GM23338 (cell line): Measurements from ENCODE around the gene LRIG1. TPM values are rescaled to one million over a fixed set of nuclear protein-coding genes. Genes with fewer than 3 reads are reported as not detected.

ENCODE experiments used
- ATAC-seq: fragments of 200-7000 bp; cut with Tn5 transposase; 3 replicates; pipeline ENCODE4 v1.9.1; 2020
- DNase-seq: peaks from one replicate; pipeline ENCODE4 v3.0.0-alpha.2; 2015; ENCODE audit warnings: low spot score
- H2AFZ ChIP-seq: fragments of 200-600 bp; sonication (generic); 2 replicates; pipeline ENCODE4 v1.8.0; 2016; ENCODE audit warnings: antibody characterized with exemption, mild to moderate bottlenecking, moderate library complexity
- H3F3A ChIP-seq: fragments of 200-600 bp; sonication (generic); replicated peaks from 2 replicates; pipeline ENCODE4 v1.8.0; 2017; ENCODE audit warnings: antibody characterized with exemption, mixed run types, low read depth
- H3K27ac ChIP-seq: fragments of 200-600 bp; sonication (generic); 2 replicates; pipeline ENCODE4 v1.6.1; 2016; ENCODE audit warnings: low read depth
- H3K27me3 ChIP-seq: fragments of 200-600 bp; sonication (generic); 2 replicates; pipeline ENCODE4 v1.8.0; 2016; ENCODE audit warnings: mild to moderate bottlenecking, mixed run types, moderate library complexity; ENCODE audit not compliant: insufficient read depth
- H3K36me3 ChIP-seq: fragments of 200-600 bp; sonication (generic); 2 replicates; pipeline ENCODE4 v1.8.0; 2016; ENCODE audit warnings: mild to moderate bottlenecking; ENCODE audit not compliant: insufficient read depth
- H3K4me1 ChIP-seq: fragments of 200-600 bp; sonication (generic); 2 replicates; pipeline ENCODE4 v1.8.0; 2016; ENCODE audit warnings: mild to moderate bottlenecking, moderate library complexity; ENCODE audit not compliant: insufficient read depth
- H3K4me2 ChIP-seq: fragments of 200-600 bp; sonication (generic); 2 replicates; pipeline ENCODE4 v1.7.1; 2017; ENCODE audit warnings: mixed run types
- H3K4me3 ChIP-seq: fragments of 200-600 bp; sonication (generic); 2 replicates; pipeline ENCODE4 v1.6.1; 2016; ENCODE audit warnings: mixed run types
- H3K79me2 ChIP-seq: fragments of 200-600 bp; sonication (generic); replicated peaks from 2 replicates; pipeline ENCODE4 v1.8.0; 2017; ENCODE audit warnings: mild to moderate bottlenecking; ENCODE audit not compliant: insufficient read depth
- H3K9me2 ChIP-seq: fragments of 200-600 bp; sonication (generic); 2 replicates; pipeline ENCODE4 v1.8.0; 2017; ENCODE audit not compliant: insufficient read depth
- H4K20me1 ChIP-seq: fragments of 200-600 bp; sonication (generic); replicated peaks from 2 replicates; pipeline ENCODE4 v1.8.0; 2017; ENCODE audit warnings: mild to moderate bottlenecking; ENCODE audit not compliant: insufficient read depth
- H3K27ac Mint-ChIP-seq: 2 replicates; pipeline ENCODE4 v1.8.0; 2020; ENCODE audit warnings: inconsistent platforms, mild to moderate bottlenecking, moderate library complexity, mixed read lengths
- H3K27me3 Mint-ChIP-seq: 3 replicates; pipeline ENCODE4 v1.8.0; 2022; ENCODE audit warnings: low read depth, mild to moderate bottlenecking, moderate library complexity, mixed read lengths, inconsistent platforms; ENCODE audit not compliant: insufficient read depth, poor library complexity
- H3K36me3 Mint-ChIP-seq: 3 replicates; pipeline ENCODE4 v1.8.0; 2021; ENCODE audit warnings: low read depth, mild to moderate bottlenecking, inconsistent platforms, moderate library complexity, mixed read lengths
- H3K4me1 Mint-ChIP-seq: 3 replicates; pipeline ENCODE4 v1.8.0; 2020; ENCODE audit warnings: mild to moderate bottlenecking, inconsistent platforms, mixed read lengths
- H3K4me3 Mint-ChIP-seq: 3 replicates; pipeline ENCODE4 v1.8.0; 2021; ENCODE audit warnings: moderate library complexity, mild to moderate bottlenecking, inconsistent platforms, mixed read lengths
- H3K9me3 Mint-ChIP-seq: 3 replicates; pipeline ENCODE4 v1.8.0; 2020; ENCODE audit warnings: moderate library complexity, mild to moderate bottlenecking, inconsistent platforms, mixed read lengths
- CREB1 ChIP-seq: fragments of 250-450 bp; sonication (Bioruptor Pico); IDR thresholded peaks from 2 replicates; pipeline ENCODE4 v1.5.0; 2020; ENCODE audit warnings: low read depth, mild to moderate bottlenecking, moderate library complexity
- CTCF ChIP-seq, 2 experiments: fragments of 200-600 bp in 1 of 2; sonication (generic) in 1 of 2; conservative IDR thresholded peaks; 2 replicates each; pipeline versions ENCODE4 v1.5.1 to v1.6.1; 2016 to 2017; ENCODE audit warnings: antibody characterized with exemption in 2 of 2, low read depth in 2 of 2, mild to moderate bottlenecking in 2 of 2, moderate library complexity in 1 of 2
- ETS1 ChIP-seq: IDR thresholded peaks from 2 replicates; pipeline ENCODE4 v1.6.1; 2016; ENCODE audit warnings: antibody characterized with exemption
- EZH2 ChIP-seq: fragments of 200-600 bp; sonication (generic); IDR thresholded peaks from one replicate; pipeline ENCODE4 v1.8.0; 2017; ENCODE audit warnings: antibody characterized with exemption, mild to moderate bottlenecking, low read depth; ENCODE audit not compliant: unreplicated experiment
- EZH2phosphoT487 ChIP-seq: fragments of 200-600 bp; sonication (generic); IDR thresholded peaks from one replicate; pipeline ENCODE4 v1.8.1; 2018; ENCODE audit warnings: antibody characterized with exemption; ENCODE audit not compliant: unreplicated experiment
- JUNB ChIP-seq: IDR thresholded peaks from one replicate; pipeline ENCODE4 v1.6.1; 2016; ENCODE audit warnings: antibody characterized with exemption; ENCODE audit not compliant: unreplicated experiment
- NANOG ChIP-seq: IDR thresholded peaks from 2 replicates; pipeline ENCODE4 v1.6.1; 2016; ENCODE audit warnings: antibody characterized with exemption, borderline replicate concordance
- POLR2AphosphoS5 ChIP-seq: IDR thresholded peaks from 2 replicates; pipeline ENCODE4 v1.6.1; 2016; ENCODE audit warnings: antibody characterized with exemption, low read depth
- REST ChIP-seq: IDR thresholded peaks from one replicate; pipeline ENCODE4 v1.6.1; 2018; ENCODE audit warnings: antibody characterized with exemption; ENCODE audit not compliant: unreplicated experiment
- STAT1 ChIP-seq: IDR thresholded peaks from one replicate; pipeline ENCODE4 v1.6.1; 2016; ENCODE audit warnings: antibody characterized with exemption; ENCODE audit not compliant: unreplicated experiment
- ZNF114 ChIP-seq: fragments of 250-450 bp; sonication (Bioruptor Pico); IDR thresholded peaks from 2 replicates; pipeline ENCODE4 v1.5.0; 2020; ENCODE audit warnings: mild to moderate bottlenecking, moderate library complexity
- ZNF331 ChIP-seq: fragments of 250-450 bp; sonication (Bioruptor Pico); IDR thresholded peaks from 2 replicates; pipeline ENCODE4 v1.5.0; 2020; ENCODE audit warnings: low read depth, mild to moderate bottlenecking, moderate library complexity
- ZNF462 ChIP-seq: fragments of 250-450 bp; sonication (Bioruptor Pico); IDR thresholded peaks from 2 replicates; pipeline ENCODE4 v1.5.0; 2020; ENCODE audit warnings: mild to moderate bottlenecking, moderate library complexity
- polyA plus RNA-seq: library from polyadenylated mRNA; unstranded; fragments of >200 nt; fragmentation: Nextera tagmentation; extraction: Ambion mirVana; gene quantifications from 2 replicates; pipeline ENCODE4 v1.2.1, GENCODE V29; 2016
- total RNA-seq: library from RNA; depleted of rRNA; stranded (reverse); fragments of >200 nt; shearing (Covaris generic); gene quantifications from 2 replicates; pipeline ENCODE4 v1.2.3, GENCODE V29; 2014

LRIG1 gene
- total and polyA plus RNA-seq, 2 experiments from 2014 or later, result 40.0 to 134 TPM

GRCh38 chr3:66396161-66396760 lies 104.6 kb downstream of the LRIG1 start:
- H3K9me3 Mint-ChIP-seq, result no peaks in the 10 kb centered on the region
- TF ChIP-seq EZH2phosphoT487, result no peak
- no peak for TF ChIP-seq CREB1 (CRISPR knock-in tag)
- TF ChIP-seq ZNF462 (CRISPR knock-in tag), result no peak
- no peak for TF ChIP-seq JUNB
- no peak for TF ChIP-seq ETS1
- TF ChIP-seq ZNF114 (CRISPR knock-in tag), result no peak
- TF ChIP-seq NANOG, result no peak
- no peak for TF ChIP-seq STAT1
- TF ChIP-seq CTCF (conservative IDR thresholded peaks at IDR 0.05; ENCODE audit: low read depth in 2 of 2), result no peak
- no peak for TF ChIP-seq EZH2
- TF ChIP-seq ZNF331 (CRISPR knock-in tag), result no peak
- no peak for TF ChIP-seq REST
- no peak for TF ChIP-seq POLR2AphosphoS5
- H3K4me1 Mint-ChIP-seq, result peaks cover 20% of the 10 kb centered on the region
- DNase-seq (no peak), ATAC-seq (no peak)
- Histone ChIP-seq H3K36me3 (peaks cover 39% of the 10 kb centered on the region), H3K27ac (no peak overlapping the region), H3K9me2 (no peaks in the 10 kb centered on the region; the same call in 1 of the 2 replicates), H3K4me3 (no peak overlapping the region), H4K20me1 (peaks cover 19% of the 10 kb centered on the region), H3K4me2 (no peak overlapping the region), H3F3A (no peaks in the 10 kb centered on the region), H3K27me3 (no peaks in the 10 kb centered on the region), H2AFZ (no peak overlapping the region), H3K79me2 (peaks cover 8% of the 10 kb centered on the region), H3K4me1 (peaks cover under 1% of the 10 kb centered on the region)
- H3K27me3 Mint-ChIP-seq, result peaks cover 27% of the 10 kb centered on the region
- H3K36me3 Mint-ChIP-seq, result peaks cover 93% of the 10 kb centered on the region
- H3K4me3 Mint-ChIP-seq, result no peak overlapping the region
- 0 out of 2 replicates have a peak overlapping the region, but pooled peaks have one; percentile 46 for H3K27ac Mint-ChIP-seq
